ENCODE measurements around the gene ZNF580. TPM values are rescaled to one million over a fixed set of nuclear protein-coding genes. Genes with fewer than 3 reads are reported as not detected.

Gene ZNF580
- total RNA-seq, 1 experiment from 2014 or later: 32.0 TPM

DNA sequence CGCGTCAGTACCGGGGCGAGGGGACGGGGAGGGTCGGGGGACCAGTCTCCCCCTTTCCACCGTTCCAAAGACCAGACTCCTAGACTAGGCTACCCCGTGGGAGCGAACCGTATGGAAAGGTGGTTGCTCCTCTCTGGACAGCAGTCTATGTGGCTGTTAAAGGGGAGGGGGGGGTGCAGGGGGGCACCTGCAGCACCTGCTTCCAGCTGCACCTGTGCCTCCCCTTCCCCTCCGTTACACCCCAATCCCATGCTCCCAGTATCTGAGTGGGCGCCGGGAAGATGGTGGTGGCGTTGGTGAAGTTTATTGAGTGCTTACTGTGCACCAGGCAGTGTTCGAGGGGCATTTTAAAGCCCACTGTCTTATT lies 40.2 kb upstream of the ZNF580 start (continued):
- TF ChIP-seq, protein P1, sequence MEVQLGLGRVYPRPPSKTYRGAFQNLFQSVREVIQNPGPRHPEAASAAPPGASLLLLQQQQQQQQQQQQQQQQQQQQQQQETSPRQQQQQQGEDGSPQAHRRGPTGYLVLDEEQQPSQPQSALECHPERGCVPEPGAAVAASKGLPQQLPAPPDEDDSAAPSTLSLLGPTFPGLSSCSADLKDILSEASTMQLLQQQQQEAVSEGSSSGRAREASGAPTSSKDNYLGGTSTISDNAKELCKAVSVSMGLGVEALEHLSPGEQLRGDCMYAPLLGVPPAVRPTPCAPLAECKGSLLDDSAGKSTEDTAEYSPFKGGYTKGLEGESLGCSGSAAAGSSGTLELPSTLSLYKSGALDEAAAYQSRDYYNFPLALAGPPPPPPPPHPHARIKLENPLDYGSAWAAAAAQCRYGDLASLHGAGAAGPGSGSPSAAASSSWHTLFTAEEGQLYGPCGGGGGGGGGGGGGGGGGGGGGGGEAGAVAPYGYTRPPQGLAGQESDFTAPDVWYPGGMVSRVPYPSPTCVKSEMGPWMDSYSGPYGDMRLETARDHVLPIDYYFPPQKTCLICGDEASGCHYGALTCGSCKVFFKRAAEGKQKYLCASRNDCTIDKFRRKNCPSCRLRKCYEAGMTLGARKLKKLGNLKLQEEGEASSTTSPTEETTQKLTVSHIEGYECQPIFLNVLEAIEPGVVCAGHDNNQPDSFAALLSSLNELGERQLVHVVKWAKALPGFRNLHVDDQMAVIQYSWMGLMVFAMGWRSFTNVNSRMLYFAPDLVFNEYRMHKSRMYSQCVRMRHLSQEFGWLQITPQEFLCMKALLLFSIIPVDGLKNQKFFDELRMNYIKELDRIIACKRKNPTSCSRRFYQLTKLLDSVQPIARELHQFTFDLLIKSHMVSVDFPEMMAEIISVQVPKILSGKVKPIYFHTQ (CRISPR knock-in tag; IDR thresholded peaks at IDR 0.05): no peak

DNA sequence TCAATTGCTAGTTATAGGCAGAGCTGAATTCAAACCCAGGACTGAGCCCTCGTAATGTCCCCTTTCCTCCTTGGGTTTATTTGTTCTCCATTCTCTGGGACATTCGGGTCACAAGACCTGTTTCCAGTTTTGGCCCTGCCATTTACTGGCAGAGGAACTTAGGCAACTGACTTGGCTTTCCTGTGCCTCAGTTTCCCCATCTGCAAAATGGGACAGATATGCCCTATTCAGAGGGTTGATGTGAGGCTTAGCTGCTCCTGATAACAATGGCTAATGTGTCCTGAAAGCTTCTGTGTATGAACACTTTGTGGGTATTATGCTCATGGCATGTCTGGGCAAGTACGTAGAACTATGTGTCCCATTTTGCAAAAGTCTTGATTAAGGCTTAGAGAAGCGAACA lies 39.7 kb upstream of the ZNF580 start:
- ChIA-PET POLR2A (interaction anchor here (1.0 kb wide), 1 partner anchor 51 kb away, joined by 3 read pairs; no protein-coding TSS in a partner anchor), CTCF (no interaction called here)
- Mint-ChIP-seq H3K27me3 (ENCODE audit: low read depth) (no peaks in the 10 kb centered on the region; the same call in 1 of the 2 replicates), H3K4me3 (peak overlapping the region; percentile 74), H3K27ac (peak overlapping the region; percentile 93), H3K4me1 (peaks cover 29% of the 10 kb centered on the region), H3K36me3 (peaks cover 8% of the 10 kb centered on the region), H3K9me3 (no peaks in the 10 kb centered on the region)
- ATAC-seq: no peak
- DNase-seq (ENCODE audit: low spot score): no peak
- TF ChIP-seq ESRRA (CRISPR knock-in tag; IDR thresholded peaks at IDR 0.05; ENCODE audit: borderline replicate concordance) (no peak), CREB1 (CRISPR knock-in tag; IDR thresholded peaks at IDR 0.05) (no peak)

DNA sequence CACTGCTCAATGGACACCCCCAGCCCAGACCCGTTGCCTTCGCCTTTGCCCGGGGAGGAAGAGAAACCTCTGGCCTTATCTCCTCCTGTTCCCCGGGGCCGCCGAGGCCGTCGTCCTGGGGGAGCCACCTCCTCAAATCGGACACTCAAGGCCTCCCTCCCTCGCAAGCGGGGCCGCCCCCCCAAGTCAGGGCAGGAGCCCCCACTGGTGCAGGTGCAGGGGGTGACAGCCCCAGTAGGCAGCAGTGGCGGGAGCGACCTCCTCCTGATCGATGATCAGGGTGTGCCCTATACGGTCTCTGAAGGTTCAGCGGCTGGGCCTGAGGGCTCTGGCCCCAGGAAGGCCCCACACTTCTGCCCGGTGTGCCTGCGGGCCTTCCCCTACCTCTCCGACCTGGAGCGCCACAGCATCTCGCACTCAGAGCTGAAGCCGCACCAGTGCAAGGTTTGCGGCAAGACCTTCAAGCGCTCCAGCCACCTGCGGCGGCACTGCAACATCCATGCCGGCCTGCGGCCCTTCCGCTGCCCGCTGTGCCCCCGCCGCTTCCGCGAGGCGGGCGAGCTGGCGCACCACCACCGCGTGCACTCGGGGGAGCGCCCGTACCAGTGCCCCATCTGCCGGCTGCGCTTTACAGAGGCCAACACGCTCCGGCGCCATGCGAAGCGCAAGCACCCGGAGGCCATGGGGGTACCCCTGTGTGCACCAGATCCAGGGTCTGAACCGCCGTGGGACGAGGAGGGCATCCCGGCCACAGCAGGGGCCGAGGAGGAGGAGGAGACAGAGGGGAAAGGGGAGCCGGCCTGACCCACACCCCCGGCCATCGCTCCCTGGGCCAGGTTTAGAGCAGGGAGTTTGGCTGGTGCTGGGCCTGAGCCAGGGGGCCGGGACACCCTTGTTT lies 38.4 kb upstream of the ZNF580 start:
- peaks cover 7% of the 10 kb centered on the region for H3K36me3 Mint-ChIP-seq
- no peaks in the 10 kb centered on the region for H3K9me3 Mint-ChIP-seq
- ChIA-PET CTCF (no interaction called here), POLR2A (interaction anchor here (0.7 kb wide), 1 partner anchor 237 kb away, joined by 3 read pairs; no protein-coding TSS in a partner anchor)
- H3K27ac Mint-ChIP-seq: no peak overlapping the region
- no peaks in the 10 kb centered on the region; the same call in 1 of the 2 replicates for H3K27me3 Mint-ChIP-seq (ENCODE audit: low read depth)
- no peak for DNase-seq (ENCODE audit: low spot score)
- H3K4me3 Mint-ChIP-seq: no peak overlapping the region
- H3K4me1 Mint-ChIP-seq: peaks cover 38% of the 10 kb centered on the region
- ATAC-seq: no peak
- TF ChIP-seq, protein P2, sequence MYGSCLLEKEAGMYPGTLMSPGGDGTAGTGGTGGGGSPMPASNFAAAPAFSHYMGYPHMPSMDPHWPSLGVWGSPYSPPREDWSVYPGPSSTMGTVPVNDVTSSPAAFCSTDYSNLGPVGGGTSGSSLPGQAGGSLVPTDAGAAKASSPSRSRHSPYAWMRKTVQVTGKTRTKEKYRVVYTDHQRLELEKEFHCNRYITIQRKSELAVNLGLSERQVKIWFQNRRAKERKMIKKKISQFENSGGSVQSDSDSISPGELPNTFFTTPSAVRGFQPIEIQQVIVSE (CRISPR knock-in tag; IDR thresholded peaks at IDR 0.05; ENCODE audit: borderline replicate concordance): no peak
- TF ChIP-seq, protein P3, sequence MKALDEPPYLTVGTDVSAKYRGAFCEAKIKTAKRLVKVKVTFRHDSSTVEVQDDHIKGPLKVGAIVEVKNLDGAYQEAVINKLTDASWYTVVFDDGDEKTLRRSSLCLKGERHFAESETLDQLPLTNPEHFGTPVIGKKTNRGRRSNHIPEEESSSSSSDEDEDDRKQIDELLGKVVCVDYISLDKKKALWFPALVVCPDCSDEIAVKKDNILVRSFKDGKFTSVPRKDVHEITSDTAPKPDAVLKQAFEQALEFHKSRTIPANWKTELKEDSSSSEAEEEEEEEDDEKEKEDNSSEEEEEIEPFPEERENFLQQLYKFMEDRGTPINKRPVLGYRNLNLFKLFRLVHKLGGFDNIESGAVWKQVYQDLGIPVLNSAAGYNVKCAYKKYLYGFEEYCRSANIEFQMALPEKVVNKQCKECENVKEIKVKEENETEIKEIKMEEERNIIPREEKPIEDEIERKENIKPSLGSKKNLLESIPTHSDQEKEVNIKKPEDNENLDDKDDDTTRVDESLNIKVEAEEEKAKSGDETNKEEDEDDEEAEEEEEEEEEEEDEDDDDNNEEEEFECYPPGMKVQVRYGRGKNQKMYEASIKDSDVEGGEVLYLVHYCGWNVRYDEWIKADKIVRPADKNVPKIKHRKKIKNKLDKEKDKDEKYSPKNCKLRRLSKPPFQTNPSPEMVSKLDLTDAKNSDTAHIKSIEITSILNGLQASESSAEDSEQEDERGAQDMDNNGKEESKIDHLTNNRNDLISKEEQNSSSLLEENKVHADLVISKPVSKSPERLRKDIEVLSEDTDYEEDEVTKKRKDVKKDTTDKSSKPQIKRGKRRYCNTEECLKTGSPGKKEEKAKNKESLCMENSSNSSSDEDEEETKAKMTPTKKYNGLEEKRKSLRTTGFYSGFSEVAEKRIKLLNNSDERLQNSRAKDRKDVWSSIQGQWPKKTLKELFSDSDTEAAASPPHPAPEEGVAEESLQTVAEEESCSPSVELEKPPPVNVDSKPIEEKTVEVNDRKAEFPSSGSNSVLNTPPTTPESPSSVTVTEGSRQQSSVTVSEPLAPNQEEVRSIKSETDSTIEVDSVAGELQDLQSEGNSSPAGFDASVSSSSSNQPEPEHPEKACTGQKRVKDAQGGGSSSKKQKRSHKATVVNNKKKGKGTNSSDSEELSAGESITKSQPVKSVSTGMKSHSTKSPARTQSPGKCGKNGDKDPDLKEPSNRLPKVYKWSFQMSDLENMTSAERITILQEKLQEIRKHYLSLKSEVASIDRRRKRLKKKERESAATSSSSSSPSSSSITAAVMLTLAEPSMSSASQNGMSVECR (CRISPR knock-in tag; IDR thresholded peaks at IDR 0.05; ENCODE audit: borderline replicate concordance): no peak
- TF ChIP-seq NFE2L1 (CRISPR knock-in tag; IDR thresholded peaks at IDR 0.05) (no peak), RELA (CRISPR knock-in tag; IDR thresholded peaks at IDR 0.05; ENCODE audit: borderline replicate concordance) (no peak), MYBL2 (CRISPR knock-in tag; IDR thresholded peaks at IDR 0.05) (no peak), CBFB (CRISPR knock-in tag; IDR thresholded peaks at IDR 0.05; ENCODE audit: low read depth) (no peak)
- TF ChIP-seq, protein P4, sequence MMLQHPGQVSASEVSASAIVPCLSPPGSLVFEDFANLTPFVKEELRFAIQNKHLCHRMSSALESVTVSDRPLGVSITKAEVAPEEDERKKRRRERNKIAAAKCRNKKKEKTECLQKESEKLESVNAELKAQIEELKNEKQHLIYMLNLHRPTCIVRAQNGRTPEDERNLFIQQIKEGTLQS (CRISPR knock-in tag; conservative IDR thresholded peaks at IDR 0.05): no peak
- TF ChIP-seq, protein P5, sequence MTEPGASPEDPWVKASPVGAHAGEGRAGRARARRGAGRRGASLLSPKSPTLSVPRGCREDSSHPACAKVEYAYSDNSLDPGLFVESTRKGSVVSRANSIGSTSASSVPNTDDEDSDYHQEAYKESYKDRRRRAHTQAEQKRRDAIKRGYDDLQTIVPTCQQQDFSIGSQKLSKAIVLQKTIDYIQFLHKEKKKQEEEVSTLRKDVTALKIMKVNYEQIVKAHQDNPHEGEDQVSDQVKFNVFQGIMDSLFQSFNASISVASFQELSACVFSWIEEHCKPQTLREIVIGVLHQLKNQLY (CRISPR knock-in tag; IDR thresholded peaks at IDR 0.05): no peak
- TF ChIP-seq, protein P6, sequence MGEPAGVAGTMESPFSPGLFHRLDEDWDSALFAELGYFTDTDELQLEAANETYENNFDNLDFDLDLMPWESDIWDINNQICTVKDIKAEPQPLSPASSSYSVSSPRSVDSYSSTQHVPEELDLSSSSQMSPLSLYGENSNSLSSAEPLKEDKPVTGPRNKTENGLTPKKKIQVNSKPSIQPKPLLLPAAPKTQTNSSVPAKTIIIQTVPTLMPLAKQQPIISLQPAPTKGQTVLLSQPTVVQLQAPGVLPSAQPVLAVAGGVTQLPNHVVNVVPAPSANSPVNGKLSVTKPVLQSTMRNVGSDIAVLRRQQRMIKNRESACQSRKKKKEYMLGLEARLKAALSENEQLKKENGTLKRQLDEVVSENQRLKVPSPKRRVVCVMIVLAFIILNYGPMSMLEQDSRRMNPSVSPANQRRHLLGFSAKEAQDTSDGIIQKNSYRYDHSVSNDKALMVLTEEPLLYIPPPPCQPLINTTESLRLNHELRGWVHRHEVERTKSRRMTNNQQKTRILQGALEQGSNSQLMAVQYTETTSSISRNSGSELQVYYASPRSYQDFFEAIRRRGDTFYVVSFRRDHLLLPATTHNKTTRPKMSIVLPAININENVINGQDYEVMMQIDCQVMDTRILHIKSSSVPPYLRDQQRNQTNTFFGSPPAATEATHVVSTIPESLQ (CRISPR knock-in tag; IDR thresholded peaks at IDR 0.05): no peak
- TF ChIP-seq, protein P7, sequence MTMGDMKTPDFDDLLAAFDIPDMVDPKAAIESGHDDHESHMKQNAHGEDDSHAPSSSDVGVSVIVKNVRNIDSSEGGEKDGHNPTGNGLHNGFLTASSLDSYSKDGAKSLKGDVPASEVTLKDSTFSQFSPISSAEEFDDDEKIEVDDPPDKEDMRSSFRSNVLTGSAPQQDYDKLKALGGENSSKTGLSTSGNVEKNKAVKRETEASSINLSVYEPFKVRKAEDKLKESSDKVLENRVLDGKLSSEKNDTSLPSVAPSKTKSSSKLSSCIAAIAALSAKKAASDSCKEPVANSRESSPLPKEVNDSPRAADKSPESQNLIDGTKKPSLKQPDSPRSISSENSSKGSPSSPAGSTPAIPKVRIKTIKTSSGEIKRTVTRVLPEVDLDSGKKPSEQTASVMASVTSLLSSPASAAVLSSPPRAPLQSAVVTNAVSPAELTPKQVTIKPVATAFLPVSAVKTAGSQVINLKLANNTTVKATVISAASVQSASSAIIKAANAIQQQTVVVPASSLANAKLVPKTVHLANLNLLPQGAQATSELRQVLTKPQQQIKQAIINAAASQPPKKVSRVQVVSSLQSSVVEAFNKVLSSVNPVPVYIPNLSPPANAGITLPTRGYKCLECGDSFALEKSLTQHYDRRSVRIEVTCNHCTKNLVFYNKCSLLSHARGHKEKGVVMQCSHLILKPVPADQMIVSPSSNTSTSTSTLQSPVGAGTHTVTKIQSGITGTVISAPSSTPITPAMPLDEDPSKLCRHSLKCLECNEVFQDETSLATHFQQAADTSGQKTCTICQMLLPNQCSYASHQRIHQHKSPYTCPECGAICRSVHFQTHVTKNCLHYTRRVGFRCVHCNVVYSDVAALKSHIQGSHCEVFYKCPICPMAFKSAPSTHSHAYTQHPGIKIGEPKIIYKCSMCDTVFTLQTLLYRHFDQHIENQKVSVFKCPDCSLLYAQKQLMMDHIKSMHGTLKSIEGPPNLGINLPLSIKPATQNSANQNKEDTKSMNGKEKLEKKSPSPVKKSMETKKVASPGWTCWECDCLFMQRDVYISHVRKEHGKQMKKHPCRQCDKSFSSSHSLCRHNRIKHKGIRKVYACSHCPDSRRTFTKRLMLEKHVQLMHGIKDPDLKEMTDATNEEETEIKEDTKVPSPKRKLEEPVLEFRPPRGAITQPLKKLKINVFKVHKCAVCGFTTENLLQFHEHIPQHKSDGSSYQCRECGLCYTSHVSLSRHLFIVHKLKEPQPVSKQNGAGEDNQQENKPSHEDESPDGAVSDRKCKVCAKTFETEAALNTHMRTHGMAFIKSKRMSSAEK (CRISPR knock-in tag; IDR thresholded peaks at IDR 0.05; ENCODE audit: borderline replicate concordance): no peak

Data from WTC11 (cell line).